Body of pancreas (tissue), 4 donors: ENCODE measurements around the gene DCAF4.

Experiments used
- CTCF ChIP-seq, 7 experiments: fragments of 450-650 bp in 4 of 7; fragments of 200-600 bp in 3 of 7; sonication (generic) in 3 of 7; IDR thresholded peaks; one replicate each; pipeline ENCODE4 v1.5.1; 2016 to 2019; ENCODE audit warnings: antibody characterized with exemption in 7 of 7
- POLR2A ChIP-seq, 3 donors: fragments of 450-650 bp; IDR thresholded peaks; one replicate each; pipeline ENCODE4 v1.6.1; 2016; ENCODE audit warnings: antibody characterized with exemption in 3 of 3, mild to moderate bottlenecking in 2 of 3

- no peak for TF ChIP-seq CTCF (IDR thresholded peaks at IDR 0.05)
- no peak for TF ChIP-seq POLR2A (IDR thresholded peaks at IDR 0.05)
Observed at GRCh38 chr14:72892103-72892878, 34.0 kb upstream of the DCAF4 start.
